ENCODE results near the gene SLIT3. TPM values are rescaled to one million over a fixed set of nuclear protein-coding genes. Genes with fewer than 3 reads are reported as not detected.

Gene SLIT3
- total and polyA plus RNA-seq, 2 experiments from 2014 or later = 0.59 to 0.71 TPM

- TF ChIP-seq, protein P1, sequence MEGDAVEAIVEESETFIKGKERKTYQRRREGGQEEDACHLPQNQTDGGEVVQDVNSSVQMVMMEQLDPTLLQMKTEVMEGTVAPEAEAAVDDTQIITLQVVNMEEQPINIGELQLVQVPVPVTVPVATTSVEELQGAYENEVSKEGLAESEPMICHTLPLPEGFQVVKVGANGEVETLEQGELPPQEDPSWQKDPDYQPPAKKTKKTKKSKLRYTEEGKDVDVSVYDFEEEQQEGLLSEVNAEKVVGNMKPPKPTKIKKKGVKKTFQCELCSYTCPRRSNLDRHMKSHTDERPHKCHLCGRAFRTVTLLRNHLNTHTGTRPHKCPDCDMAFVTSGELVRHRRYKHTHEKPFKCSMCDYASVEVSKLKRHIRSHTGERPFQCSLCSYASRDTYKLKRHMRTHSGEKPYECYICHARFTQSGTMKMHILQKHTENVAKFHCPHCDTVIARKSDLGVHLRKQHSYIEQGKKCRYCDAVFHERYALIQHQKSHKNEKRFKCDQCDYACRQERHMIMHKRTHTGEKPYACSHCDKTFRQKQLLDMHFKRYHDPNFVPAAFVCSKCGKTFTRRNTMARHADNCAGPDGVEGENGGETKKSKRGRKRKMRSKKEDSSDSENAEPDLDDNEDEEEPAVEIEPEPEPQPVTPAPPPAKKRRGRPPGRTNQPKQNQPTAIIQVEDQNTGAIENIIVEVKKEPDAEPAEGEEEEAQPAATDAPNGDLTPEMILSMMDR (conservative IDR thresholded peaks at IDR 0.05; ENCODE audit: low read depth in 2 of 2) = no peak
- TF ChIP-seq CREB1 (CRISPR knock-in tag; IDR thresholded peaks at IDR 0.05; ENCODE audit: low read depth) (no peak), JUNB (IDR thresholded peaks at IDR 0.05; ENCODE audit: unreplicated experiment) (no peak), NANOG (IDR thresholded peaks at IDR 0.05; ENCODE audit: borderline replicate concordance) (no peak), POLR2AphosphoS5 (IDR thresholded peaks at IDR 0.05; ENCODE audit: low read depth) (no peak), ZNF114 (CRISPR knock-in tag; IDR thresholded peaks at IDR 0.05) (no peak), EZH2phosphoT487 (IDR thresholded peaks at IDR 0.05; ENCODE audit: unreplicated experiment) (no peak), ZNF331 (CRISPR knock-in tag; IDR thresholded peaks at IDR 0.05; ENCODE audit: low read depth) (no peak), STAT1 (IDR thresholded peaks at IDR 0.05; ENCODE audit: unreplicated experiment) (no peak), ETS1 (IDR thresholded peaks at IDR 0.05) (no peak), EZH2 (IDR thresholded peaks at IDR 0.05; ENCODE audit: low read depth, unreplicated experiment) (no peak)
- TF ChIP-seq, protein P2, sequence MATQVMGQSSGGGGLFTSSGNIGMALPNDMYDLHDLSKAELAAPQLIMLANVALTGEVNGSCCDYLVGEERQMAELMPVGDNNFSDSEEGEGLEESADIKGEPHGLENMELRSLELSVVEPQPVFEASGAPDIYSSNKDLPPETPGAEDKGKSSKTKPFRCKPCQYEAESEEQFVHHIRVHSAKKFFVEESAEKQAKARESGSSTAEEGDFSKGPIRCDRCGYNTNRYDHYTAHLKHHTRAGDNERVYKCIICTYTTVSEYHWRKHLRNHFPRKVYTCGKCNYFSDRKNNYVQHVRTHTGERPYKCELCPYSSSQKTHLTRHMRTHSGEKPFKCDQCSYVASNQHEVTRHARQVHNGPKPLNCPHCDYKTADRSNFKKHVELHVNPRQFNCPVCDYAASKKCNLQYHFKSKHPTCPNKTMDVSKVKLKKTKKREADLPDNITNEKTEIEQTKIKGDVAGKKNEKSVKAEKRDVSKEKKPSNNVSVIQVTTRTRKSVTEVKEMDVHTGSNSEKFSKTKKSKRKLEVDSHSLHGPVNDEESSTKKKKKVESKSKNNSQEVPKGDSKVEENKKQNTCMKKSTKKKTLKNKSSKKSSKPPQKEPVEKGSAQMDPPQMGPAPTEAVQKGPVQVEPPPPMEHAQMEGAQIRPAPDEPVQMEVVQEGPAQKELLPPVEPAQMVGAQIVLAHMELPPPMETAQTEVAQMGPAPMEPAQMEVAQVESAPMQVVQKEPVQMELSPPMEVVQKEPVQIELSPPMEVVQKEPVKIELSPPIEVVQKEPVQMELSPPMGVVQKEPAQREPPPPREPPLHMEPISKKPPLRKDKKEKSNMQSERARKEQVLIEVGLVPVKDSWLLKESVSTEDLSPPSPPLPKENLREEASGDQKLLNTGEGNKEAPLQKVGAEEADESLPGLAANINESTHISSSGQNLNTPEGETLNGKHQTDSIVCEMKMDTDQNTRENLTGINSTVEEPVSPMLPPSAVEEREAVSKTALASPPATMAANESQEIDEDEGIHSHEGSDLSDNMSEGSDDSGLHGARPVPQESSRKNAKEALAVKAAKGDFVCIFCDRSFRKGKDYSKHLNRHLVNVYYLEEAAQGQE (IDR thresholded peaks at IDR 0.05; ENCODE audit: unreplicated experiment) = no peak
Measured at GRCh38 chr5:168713051-168713450, 587.9 kb downstream of the SLIT3 start (continued).

- Histone ChIP-seq H3K36me3 (ENCODE audit: insufficient read depth) (no peaks in the 10 kb centered on the region), H3F3A (replicated peaks; ENCODE audit: low read depth) (no peaks in the 10 kb centered on the region), H3K79me2 (replicated peaks; ENCODE audit: insufficient read depth) (no peaks in the 10 kb centered on the region), H3K4me3 (no peak overlapping the region), H4K20me1 (replicated peaks; ENCODE audit: insufficient read depth) (no peaks in the 10 kb centered on the region), H2AFZ (peak overlapping the region; percentile 3; the same call in 1 of the 2 replicates), H3K4me1 (ENCODE audit: insufficient read depth) (peaks cover 11% of the 10 kb centered on the region; the same call in 1 of the 2 replicates), H3K9me2 (ENCODE audit: insufficient read depth) (no peaks in the 10 kb centered on the region), H3K4me2 (no peak overlapping the region), H3K27ac (ENCODE audit: low read depth) (no peak overlapping the region), H3K27me3 (ENCODE audit: insufficient read depth) (no peaks in the 10 kb centered on the region)
- Mint-ChIP-seq H3K27ac (no peak overlapping the region), H3K9me3 (no peaks in the 10 kb centered on the region), H3K4me3 (no peak overlapping the region), H3K36me3 (ENCODE audit: low read depth) (no peaks in the 10 kb centered on the region), H3K27me3 (ENCODE audit: insufficient read depth, low read depth, poor library complexity) (peaks cover 3% of the 10 kb centered on the region), H3K4me1 (peaks cover 23% of the 10 kb centered on the region)
- TF ChIP-seq, protein P2 (IDR thresholded peaks at IDR 0.05; ENCODE audit: unreplicated experiment) = no peak
- no peak for TF ChIP-seq EZH2 (IDR thresholded peaks at IDR 0.05; ENCODE audit: low read depth, unreplicated experiment)
- no peak for TF ChIP-seq NANOG (IDR thresholded peaks at IDR 0.05; ENCODE audit: borderline replicate concordance)
- no peak for TF ChIP-seq ZNF331 (CRISPR knock-in tag; IDR thresholded peaks at IDR 0.05; ENCODE audit: low read depth)
- TF ChIP-seq POLR2AphosphoS5 (IDR thresholded peaks at IDR 0.05; ENCODE audit: low read depth) = no peak
- no peak for TF ChIP-seq ZNF114 (CRISPR knock-in tag; IDR thresholded peaks at IDR 0.05)
- ATAC-seq = no peak
- DNase-seq (ENCODE audit: low spot score) = peak; percentile 31
Measured at GRCh38 chr5:168712280-168712924, 588.5 kb downstream of the SLIT3 start.

Measured in GM23338 (cell line).